HG02678 (cell line): ENCODE measurements around the gene GAS7.
"Not testable (repeated sequence)": the region's sequence is repeated elsewhere in the genome, so short reads cannot be mapped to it uniquely, and the experiment has no call there.

Experiments
- ATAC-seq: cut with Tn5 transposase; IDR thresholded peaks from one replicate; pipeline ENCODE4 v1.9.1; 2021; ENCODE audit warnings: mild to moderate bottlenecking, moderate library complexity; ENCODE audit not compliant: unreplicated experiment

Gene GAS7

GRCh38 chr17:10077561-10078299 is 120.7 kb downstream of the GAS7 start:
- ATAC-seq: no peak

GRCh38 chr17:10075919-10076318 is 122.5 kb downstream of the GAS7 start:
- ATAC-seq: no peak

GRCh38 chr17:10073941-10074340 is 124.5 kb downstream of the GAS7 start:
- no peak for ATAC-seq

GRCh38 chr17:10072556-10073425 is 125.6 kb downstream of the GAS7 start:
- no peak for ATAC-seq

- ATAC-seq: no peak
Observed at GRCh38 chr17:10072086-10072485, 126.3 kb downstream of the GAS7 start.

- no peak for ATAC-seq
Observed at GRCh38 chr17:10071141-10071540, 127.3 kb downstream of the GAS7 start.

- ATAC-seq: no peak
Observed at GRCh38 chr17:10070690-10071089, 127.7 kb downstream of the GAS7 start.

- no peak for ATAC-seq
Observed at GRCh38 chr17:10069301-10069700, 129.1 kb downstream of the GAS7 start.

GRCh38 chr17:10067446-10068143 is 130.8 kb downstream of the GAS7 start:
- ATAC-seq: no peak

- ATAC-seq: no peak
Observed at GRCh38 chr17:10064536-10064935, 133.9 kb downstream of the GAS7 start.

GRCh38 chr17:10063730-10064241 is 134.6 kb downstream of the GAS7 start:
- ATAC-seq: no peak

- ATAC-seq: peak; percentile 35
Observed at GRCh38 chr17:10062691-10063385, 135.6 kb downstream of the GAS7 start.

GRCh38 chr17:10061111-10061845 is 137.1 kb downstream of the GAS7 start:
- ATAC-seq: no peak

GRCh38 chr17:10060526-10060925 is 137.9 kb downstream of the GAS7 start:
- ATAC-seq: no peak

GRCh38 chr17:10059684-10060211 is 138.7 kb downstream of the GAS7 start:
- ATAC-seq: peak; percentile 90

GRCh38 chr17:10058921-10059683 is 139.3 kb downstream of the GAS7 start:
- ATAC-seq: no peak

GRCh38 chr17:10057466-10057865 is 140.9 kb downstream of the GAS7 start:
- not testable (repeated sequence) for ATAC-seq

GRCh38 chr17:10055262-10055975 is 143.0 kb downstream of the GAS7 start:
- ATAC-seq: no peak
